Measurements from ENCODE around the gene AFAP1L1. TPM values are rescaled to one million over a fixed set of nuclear protein-coding genes. Genes with fewer than 3 reads are reported as not detected.
A peak's percentile ranks its signal among the peaks of the same experiment; 100 is the strongest.

The AFAP1L1 gene
- polyA plus RNA-seq, 3 donors = 19.4 to 22.1 (median 21.0) TPM

- DNase-seq = no peak
Measured at GRCh38 chr5:149371296-149371962, 99.8 kb downstream of the AFAP1L1 start.

GRCh38 chr5:149372076-149372795 is 100.6 kb downstream of the AFAP1L1 start:
- DNase-seq = no peak

GRCh38 chr5:149372932-149373331 is 101.3 kb downstream of the AFAP1L1 start:
- no peak for DNase-seq

GRCh38 chr5:149374303-149374702 is 102.6 kb downstream of the AFAP1L1 start:
- no peak for DNase-seq

- DNase-seq = no peak
Measured at GRCh38 chr5:149374801-149375200, 103.1 kb downstream of the AFAP1L1 start.

GRCh38 chr5:149375434-149375833 is 103.8 kb downstream of the AFAP1L1 start:
- DNase-seq = no peak

GRCh38 chr5:149376104-149376503 is 104.4 kb downstream of the AFAP1L1 start:
- DNase-seq = no peak

GRCh38 chr5:149376711-149377447 is 105.2 kb downstream of the AFAP1L1 start:
- DNase-seq = no peak

- DNase-seq = no peak
Measured at GRCh38 chr5:149378241-149378820, 106.7 kb downstream of the AFAP1L1 start.

GRCh38 chr5:149379177-149379761 is 107.6 kb downstream of the AFAP1L1 start, which contains the start of gene IL17B:
Gene IL17B (minus strand): TSS chr5:149379292. CDS start chr5:149379225, 67 bp downstream.
- DNase-seq = no peak

- peak; percentile 61 for DNase-seq
Measured at GRCh38 chr5:149379818-149380374, 108.2 kb downstream of the AFAP1L1 start.

- DNase-seq = no peak
Measured at GRCh38 chr5:149380466-149381121, 108.9 kb downstream of the AFAP1L1 start.

GRCh38 chr5:149381261-149381985 is 109.8 kb downstream of the AFAP1L1 start:
- no peak for DNase-seq

GRCh38 chr5:149381986-149382338 is 110.3 kb downstream of the AFAP1L1 start:
- peak; percentile 72 for DNase-seq

- no peak for DNase-seq
Measured at GRCh38 chr5:149382517-149383220, 111.0 kb downstream of the AFAP1L1 start.

- no peak for DNase-seq
Measured at GRCh38 chr5:149383399-149383798, 111.7 kb downstream of the AFAP1L1 start.

GRCh38 chr5:149386166-149386565 is 114.5 kb downstream of the AFAP1L1 start:
- DNase-seq = no peak

- DNase-seq = no peak
Measured at GRCh38 chr5:149387081-149387631, 115.5 kb downstream of the AFAP1L1 start.

GRCh38 chr5:149387982-149388381 is 116.3 kb downstream of the AFAP1L1 start:
- DNase-seq = no peak
